ENCODE measurements around the gene SUPT20HL1.
"Not testable (repeated sequence)": the region's sequence is repeated elsewhere in the genome, so short reads cannot be mapped to it uniquely, and the experiment has no call there.

SUPT20HL1 gene

DNA sequence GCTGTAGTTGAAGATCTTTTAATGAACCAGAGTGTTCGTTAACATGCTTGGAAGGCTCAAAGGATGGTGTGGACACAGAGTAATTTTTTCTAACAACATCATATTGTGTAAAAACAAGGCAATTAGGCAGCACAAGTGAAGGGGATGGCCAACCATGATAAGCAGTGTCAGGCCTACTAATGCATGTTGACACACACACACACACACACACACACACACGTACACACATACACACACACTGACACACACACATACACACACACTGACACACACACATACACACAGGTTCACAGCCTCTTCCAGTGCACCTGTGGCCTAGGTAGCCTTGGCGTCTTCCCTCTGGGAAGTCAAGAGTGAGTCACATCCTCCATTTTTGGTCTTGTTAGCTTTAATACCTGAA is at the start of gene SUPT20HL1:
TSS of gene SUPT20HL1 (plus strand) at position 368 of the 400 bp plus-strand sequence. CDS start 2,122 bp downstream, outside the sequence.
- Histone ChIP-seq H3K4me3 (ENCODE audit: low read length in 2 of 2) (no peak within 1 kb of the TSS), H3K27me3 (ENCODE audit: control insufficient read depth in 2 of 2, insufficient read depth in 2 of 2, low read length in 2 of 2) (peaks cover 0 to 3% of the 10 kb centered on the region in 2 donors), H3K9me3 (ENCODE audit: control insufficient read depth in 2 of 2, low read length in 2 of 2) (no peaks in the 10 kb centered on the region), H3K36me3 (ENCODE audit: control insufficient read depth in 2 of 2, insufficient read depth in 2 of 2, low read length in 2 of 2) (no peaks in the 10 kb centered on the region), H3K27ac (ENCODE audit: low read depth in 2 of 2, low read length in 2 of 2) (no peak within 1 kb of the TSS), H3K9ac (ENCODE audit: low read depth in 1 of 2, low read length in 2 of 2) (no peak within 1 kb of the TSS), H3K4me1 (ENCODE audit: control insufficient read depth in 2 of 2, insufficient read depth in 2 of 2, low read length in 2 of 2) (no peaks in the 10 kb centered on the region)

DNA sequence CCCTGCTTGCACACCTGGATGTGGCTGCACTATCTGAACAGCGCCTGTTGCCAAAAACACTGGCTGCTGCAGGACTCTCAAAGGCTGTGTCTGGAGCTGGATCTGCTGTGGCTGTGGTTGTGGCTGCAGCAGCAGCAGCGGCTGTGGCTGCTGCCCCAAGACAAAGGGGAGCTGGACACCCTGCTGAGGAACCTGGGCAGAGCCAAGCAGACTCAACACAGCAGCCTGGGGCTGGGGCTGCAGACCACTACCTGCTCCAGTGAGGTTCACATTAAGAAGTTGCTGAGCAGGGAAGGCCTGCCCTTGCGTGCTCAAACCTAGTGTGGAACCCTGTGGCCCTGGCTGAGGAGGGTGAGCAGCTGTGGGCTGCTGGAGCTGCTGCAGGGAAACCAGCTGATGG is 49.5 kb upstream of the SUPT20HL1 start:
- not testable (repeated sequence) for H3K27ac ChIP-seq (ENCODE audit: low read depth in 2 of 2, low read length in 2 of 2)

DNA sequence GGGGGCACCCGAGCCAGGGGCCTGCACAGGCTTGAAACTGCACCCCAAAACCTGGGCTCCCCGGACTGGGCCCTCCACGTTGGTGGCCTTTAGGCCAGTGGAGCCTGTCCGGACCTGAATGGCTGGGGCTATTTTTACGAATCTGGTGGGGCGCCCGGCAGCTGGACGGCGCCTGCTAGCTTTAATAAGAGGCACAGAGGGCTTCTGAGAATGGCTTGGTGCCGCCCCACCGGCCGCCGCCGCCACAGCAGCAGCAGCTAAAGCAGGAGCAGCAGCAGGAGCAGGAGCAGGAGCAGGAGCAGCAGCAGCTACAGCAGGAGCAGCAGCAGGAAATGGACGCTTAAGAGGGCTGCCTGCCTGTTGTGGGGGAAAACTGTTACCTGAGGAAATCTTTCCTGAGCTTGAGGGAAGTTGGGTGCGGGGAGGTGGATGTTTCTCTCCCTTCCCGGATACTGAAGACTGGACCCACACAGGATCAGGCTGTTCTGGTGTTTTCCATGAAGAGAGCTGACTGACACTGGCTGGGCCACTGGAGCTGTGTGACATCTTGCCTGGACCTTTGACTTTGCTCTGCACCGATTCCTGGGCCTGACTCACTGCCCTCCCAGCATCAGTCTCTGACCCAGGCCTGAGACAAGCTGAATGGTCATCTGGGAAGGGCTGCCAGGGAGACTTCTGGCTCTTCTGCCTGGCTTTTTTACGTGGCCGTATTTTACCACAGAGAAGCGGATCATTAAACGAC is 48.8 kb upstream of the SUPT20HL1 start:
- not testable (repeated sequence) for H3K36me3 ChIP-seq (ENCODE audit: control insufficient read depth in 2 of 2, insufficient read depth in 2 of 2, low read length in 2 of 2); H3K27me3 ChIP-seq (ENCODE audit: control insufficient read depth in 2 of 2, insufficient read depth in 2 of 2, low read length in 2 of 2); H3K4me3 ChIP-seq (ENCODE audit: low read length in 2 of 2); H3K27ac ChIP-seq (ENCODE audit: low read depth in 2 of 2, low read length in 2 of 2); H3K4me1 ChIP-seq (ENCODE audit: control insufficient read depth in 2 of 2, insufficient read depth in 2 of 2, low read length in 2 of 2); H3K9me3 ChIP-seq (ENCODE audit: control insufficient read depth in 2 of 2, low read length in 2 of 2); H3K9ac ChIP-seq (ENCODE audit: low read depth in 1 of 2, low read length in 2 of 2)

More for the DNA sequence above, 49.5 kb upstream of the SUPT20HL1 start:
- not testable (repeated sequence) for H3K36me3 ChIP-seq (ENCODE audit: control insufficient read depth in 2 of 2, insufficient read depth in 2 of 2, low read length in 2 of 2); H3K9me3 ChIP-seq (ENCODE audit: control insufficient read depth in 2 of 2, low read length in 2 of 2); H3K4me3 ChIP-seq (ENCODE audit: low read length in 2 of 2); H3K9ac ChIP-seq (ENCODE audit: low read depth in 1 of 2, low read length in 2 of 2); H3K27me3 ChIP-seq (ENCODE audit: control insufficient read depth in 2 of 2, insufficient read depth in 2 of 2, low read length in 2 of 2); H3K4me1 ChIP-seq (ENCODE audit: control insufficient read depth in 2 of 2, insufficient read depth in 2 of 2, low read length in 2 of 2)

DNA sequence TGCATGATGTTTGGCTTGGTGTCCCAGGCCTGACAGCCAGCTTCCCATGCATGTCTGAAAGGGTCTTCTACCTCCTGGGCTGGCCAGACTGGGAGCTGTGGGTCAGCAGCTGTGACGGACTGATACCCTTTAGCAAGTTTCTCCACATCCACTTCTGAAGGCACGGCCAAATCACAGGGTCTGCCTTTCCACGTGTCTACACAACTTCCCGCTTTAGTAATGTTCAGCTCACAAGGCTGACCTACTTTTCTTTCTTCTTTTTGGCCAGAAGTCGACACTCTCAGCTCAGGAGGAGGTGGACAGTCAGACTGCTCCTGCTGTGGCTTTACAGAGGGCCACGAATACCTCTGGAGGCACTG is 48.2 kb upstream of the SUPT20HL1 start:
- not testable (repeated sequence) for H3K4me3 ChIP-seq (ENCODE audit: low read length in 2 of 2); H3K9ac ChIP-seq (ENCODE audit: low read depth in 1 of 2, low read length in 2 of 2); H3K27me3 ChIP-seq (ENCODE audit: control insufficient read depth in 2 of 2, insufficient read depth in 2 of 2, low read length in 2 of 2); H3K9me3 ChIP-seq (ENCODE audit: control insufficient read depth in 2 of 2, low read length in 2 of 2); H3K4me1 ChIP-seq (ENCODE audit: control insufficient read depth in 2 of 2, insufficient read depth in 2 of 2, low read length in 2 of 2); H3K27ac ChIP-seq (ENCODE audit: low read depth in 2 of 2, low read length in 2 of 2); H3K36me3 ChIP-seq (ENCODE audit: control insufficient read depth in 2 of 2, insufficient read depth in 2 of 2, low read length in 2 of 2)

DNA sequence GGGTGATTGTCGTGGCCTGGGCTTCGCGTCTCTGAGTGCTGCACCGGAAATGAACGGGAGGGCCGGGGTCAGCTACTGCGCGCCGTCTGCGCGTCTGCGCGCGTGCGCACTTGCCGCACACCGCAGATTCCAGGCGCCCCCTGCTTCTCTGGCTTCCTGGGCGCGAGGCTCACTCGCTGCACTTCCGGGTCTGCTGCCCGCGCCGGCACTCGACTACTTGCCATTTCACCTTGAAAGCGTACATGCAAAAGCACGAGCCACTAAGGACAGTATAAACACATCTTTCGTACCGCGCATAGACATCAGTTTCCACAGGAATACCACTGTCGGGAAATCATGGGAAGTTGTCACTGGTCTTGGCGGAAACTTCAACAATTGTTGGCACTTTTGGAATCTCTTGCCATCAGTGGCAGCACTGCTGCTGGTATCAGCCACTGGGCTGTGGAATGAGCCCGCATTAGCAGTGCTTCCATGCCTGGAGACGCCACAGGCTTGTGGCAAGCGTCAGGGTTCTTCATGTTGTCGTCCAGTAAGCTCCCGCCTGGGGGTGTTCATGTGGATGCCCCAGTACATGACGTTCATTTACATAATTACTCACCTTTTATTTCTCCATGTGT is 46.3 kb upstream of the SUPT20HL1 start, which contains the start of gene SUPT20HL2:
TSS of gene SUPT20HL2 (minus strand) at position 51 of the 617 bp plus-strand sequence. CDS start 754 bp downstream, outside the sequence.
- H3K9ac ChIP-seq (ENCODE audit: low read depth in 1 of 2, low read length in 2 of 2) = no peak within 1 kb of the TSS
- no peak within 1 kb of the TSS for H3K4me3 ChIP-seq (ENCODE audit: low read length in 2 of 2)
- no peaks in the 10 kb centered on the region for H3K36me3 ChIP-seq (ENCODE audit: control insufficient read depth in 2 of 2, insufficient read depth in 2 of 2, low read length in 2 of 2)
- peaks cover 2 to 5% of the 10 kb centered on the region in 2 donors for H3K27me3 ChIP-seq (ENCODE audit: control insufficient read depth in 2 of 2, insufficient read depth in 2 of 2, low read length in 2 of 2)
- H3K27ac ChIP-seq (ENCODE audit: low read depth in 2 of 2, low read length in 2 of 2) = no peak within 1 kb of the TSS
- H3K4me1 ChIP-seq (ENCODE audit: control insufficient read depth in 2 of 2, insufficient read depth in 2 of 2, low read length in 2 of 2) = no peaks in the 10 kb centered on the region
- H3K9me3 ChIP-seq (ENCODE audit: control insufficient read depth in 2 of 2, low read length in 2 of 2) = no peaks in the 10 kb centered on the region

DNA sequence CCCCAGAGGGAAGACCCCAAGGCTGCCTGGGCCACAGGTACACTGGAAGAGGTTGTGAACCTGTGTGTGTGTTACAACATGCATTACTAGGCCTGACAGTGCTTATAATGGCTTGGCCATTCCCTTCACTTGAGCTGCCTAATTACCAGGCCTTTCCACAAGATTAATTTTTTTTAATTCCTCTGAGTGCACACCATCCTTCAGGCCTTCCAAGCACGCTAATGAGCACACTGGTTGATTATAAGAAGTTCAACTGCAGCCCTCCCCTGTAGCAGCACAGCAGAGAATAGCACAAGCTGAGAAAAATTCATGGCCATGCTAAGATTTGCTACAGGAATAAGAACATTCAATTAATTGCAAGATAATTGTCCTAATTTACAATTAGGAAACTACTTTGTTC is 44.3 kb upstream of the SUPT20HL1 start:
- no peaks in the 10 kb centered on the region for H3K9me3 ChIP-seq (ENCODE audit: control insufficient read depth in 2 of 2, low read length in 2 of 2)
- no peak overlapping the region for H3K9ac ChIP-seq (ENCODE audit: low read depth in 1 of 2, low read length in 2 of 2)
- H3K4me3 ChIP-seq (ENCODE audit: low read length in 2 of 2) = no peak overlapping the region
- no peaks in the 10 kb centered on the region for H3K4me1 ChIP-seq (ENCODE audit: control insufficient read depth in 2 of 2, insufficient read depth in 2 of 2, low read length in 2 of 2)
- H3K36me3 ChIP-seq (ENCODE audit: control insufficient read depth in 2 of 2, insufficient read depth in 2 of 2, low read length in 2 of 2) = no peaks in the 10 kb centered on the region
- peaks cover 2 to 5% of the 10 kb centered on the region in 2 donors for H3K27me3 ChIP-seq (ENCODE audit: control insufficient read depth in 2 of 2, insufficient read depth in 2 of 2, low read length in 2 of 2)
- H3K27ac ChIP-seq (ENCODE audit: low read depth in 2 of 2, low read length in 2 of 2) = no peak overlapping the region

DNA sequence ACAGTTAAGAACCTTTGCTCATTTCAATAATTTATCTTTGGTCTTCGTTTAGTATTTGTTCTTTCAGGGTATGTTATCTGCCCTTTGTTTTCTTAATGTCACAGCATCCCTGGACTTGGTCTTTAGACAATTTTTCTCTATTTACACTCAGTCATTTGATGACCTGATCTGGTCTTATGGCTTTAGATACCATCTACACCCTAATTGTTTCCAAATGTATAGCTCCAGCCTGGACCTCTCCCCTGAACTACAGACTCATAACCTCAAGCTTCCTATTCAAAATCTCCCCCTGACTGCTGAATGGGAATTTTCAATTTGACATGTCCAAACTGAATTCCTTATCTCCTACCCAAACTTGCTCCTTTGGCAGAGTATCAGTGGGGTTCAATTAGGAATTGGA is 42.9 kb upstream of the SUPT20HL1 start:
- no peaks in the 10 kb centered on the region for H3K36me3 ChIP-seq (ENCODE audit: control insufficient read depth in 2 of 2, insufficient read depth in 2 of 2, low read length in 2 of 2)
- H3K9ac ChIP-seq (ENCODE audit: low read depth in 1 of 2, low read length in 2 of 2) = no peak overlapping the region
- no peak overlapping the region for H3K4me3 ChIP-seq (ENCODE audit: low read length in 2 of 2)
- H3K27ac ChIP-seq (ENCODE audit: low read depth in 2 of 2, low read length in 2 of 2) = no peak overlapping the region
- H3K27me3 ChIP-seq (ENCODE audit: control insufficient read depth in 2 of 2, insufficient read depth in 2 of 2, low read length in 2 of 2) = peaks cover 2 to 5% of the 10 kb centered on the region in 2 donors
- H3K4me1 ChIP-seq (ENCODE audit: control insufficient read depth in 2 of 2, insufficient read depth in 2 of 2, low read length in 2 of 2) = no peaks in the 10 kb centered on the region
- no peaks in the 10 kb centered on the region for H3K9me3 ChIP-seq (ENCODE audit: control insufficient read depth in 2 of 2, low read length in 2 of 2)

DNA sequence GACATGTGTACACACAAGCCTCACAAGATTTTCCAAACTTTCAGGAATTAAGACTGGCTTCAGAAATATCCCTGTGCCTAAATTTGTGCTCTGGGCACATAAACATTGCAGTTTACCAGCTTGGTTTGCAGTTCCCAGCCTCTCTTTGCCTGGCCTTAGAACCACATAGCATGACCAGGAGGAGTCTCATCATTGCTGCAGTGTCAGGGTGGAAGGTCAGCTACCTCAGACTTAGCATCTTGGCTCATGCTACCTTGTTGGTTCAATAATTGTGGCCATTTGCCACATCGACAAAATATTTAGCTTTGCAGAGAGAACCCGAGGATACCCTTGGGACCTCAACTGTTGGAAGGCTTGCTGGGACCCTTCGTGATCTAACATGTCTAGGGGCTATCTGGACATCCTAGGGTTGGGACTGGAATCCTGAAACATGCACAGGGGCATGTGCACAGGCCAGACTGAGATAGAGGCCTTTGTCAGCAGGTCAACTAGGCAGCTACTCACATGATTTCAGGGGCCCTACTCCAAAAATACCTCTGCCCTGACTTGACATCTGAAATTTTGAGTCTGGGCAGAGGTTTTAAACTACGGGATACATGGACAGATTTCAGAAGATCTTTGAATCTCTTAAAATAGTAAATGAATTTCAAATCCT is 38.6 kb upstream of the SUPT20HL1 start:
- Histone ChIP-seq H3K4me3 (ENCODE audit: low read length in 2 of 2) (no peak overlapping the region), H3K4me1 (ENCODE audit: control insufficient read depth in 2 of 2, insufficient read depth in 2 of 2, low read length in 2 of 2) (no peaks in the 10 kb centered on the region), H3K9me3 (ENCODE audit: control insufficient read depth in 2 of 2, low read length in 2 of 2) (no peaks in the 10 kb centered on the region), H3K36me3 (ENCODE audit: control insufficient read depth in 2 of 2, insufficient read depth in 2 of 2, low read length in 2 of 2) (no peaks in the 10 kb centered on the region), H3K27ac (ENCODE audit: low read depth in 2 of 2, low read length in 2 of 2) (no peak overlapping the region), H3K9ac (ENCODE audit: low read depth in 1 of 2, low read length in 2 of 2) (no peak overlapping the region), H3K27me3 (ENCODE audit: control insufficient read depth in 2 of 2, insufficient read depth in 2 of 2, low read length in 2 of 2) (peaks cover 4 to 5% of the 10 kb centered on the region in 2 donors)

DNA sequence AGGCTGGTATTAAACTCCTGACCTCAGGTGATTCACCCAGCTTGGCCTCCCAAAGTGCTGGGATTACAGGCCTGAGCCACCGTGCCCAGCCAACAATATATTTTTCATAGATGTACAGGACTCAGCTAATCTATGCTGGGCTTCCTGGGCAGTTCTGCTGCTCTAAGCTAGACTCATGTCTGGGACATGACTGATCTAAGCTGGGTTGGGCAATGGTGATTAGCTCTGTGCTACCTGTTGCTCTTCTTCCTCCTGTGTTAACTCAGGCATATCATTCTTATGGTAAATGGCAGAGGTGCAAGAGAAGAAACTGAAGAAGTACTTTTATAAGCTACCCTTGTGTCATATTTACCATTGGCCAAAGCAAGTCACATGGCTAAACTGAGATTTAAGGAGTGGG is 35.2 kb upstream of the SUPT20HL1 start:
- Histone ChIP-seq H3K27me3 (ENCODE audit: control insufficient read depth in 2 of 2, insufficient read depth in 2 of 2, low read length in 2 of 2) (peaks cover 0 to 2% of the 10 kb centered on the region in 2 donors), H3K9me3 (ENCODE audit: control insufficient read depth in 2 of 2, low read length in 2 of 2) (no peaks in the 10 kb centered on the region)

DNA sequence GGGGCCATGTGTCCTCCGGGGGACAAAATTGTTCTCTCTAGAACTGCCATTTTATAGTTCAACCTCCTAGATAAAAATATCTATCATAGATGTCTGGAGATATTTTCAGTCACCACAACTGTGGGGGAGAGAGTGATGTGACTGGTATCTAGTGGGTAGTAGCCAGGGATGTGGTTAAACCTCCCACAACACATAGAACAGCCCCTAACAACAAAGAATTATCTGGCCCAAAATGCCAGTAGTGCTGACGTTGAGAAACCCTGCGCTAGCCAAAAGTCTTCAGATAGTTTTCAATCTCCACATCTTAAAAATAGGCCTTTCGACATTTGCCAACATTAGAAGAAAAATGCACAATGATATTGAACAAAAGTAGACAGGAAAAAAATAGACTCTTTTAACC is 27.6 kb upstream of the SUPT20HL1 start:
- no peaks in the 10 kb centered on the region for H3K9me3 ChIP-seq (ENCODE audit: control insufficient read depth in 2 of 2, low read length in 2 of 2)
- no peak overlapping the region for H3K9ac ChIP-seq (ENCODE audit: low read depth in 1 of 2, low read length in 2 of 2)
- H3K4me3 ChIP-seq (ENCODE audit: low read length in 2 of 2) = no peak overlapping the region
- H3K27ac ChIP-seq (ENCODE audit: low read depth in 2 of 2, low read length in 2 of 2) = no peak overlapping the region
- peaks cover 0 to 5% of the 10 kb centered on the region in 2 donors for H3K27me3 ChIP-seq (ENCODE audit: control insufficient read depth in 2 of 2, insufficient read depth in 2 of 2, low read length in 2 of 2)
- no peaks in the 10 kb centered on the region for H3K4me1 ChIP-seq (ENCODE audit: control insufficient read depth in 2 of 2, insufficient read depth in 2 of 2, low read length in 2 of 2)
- H3K36me3 ChIP-seq (ENCODE audit: control insufficient read depth in 2 of 2, insufficient read depth in 2 of 2, low read length in 2 of 2) = no peaks in the 10 kb centered on the region

More for the DNA sequence above, 35.2 kb upstream of the SUPT20HL1 start:
- no peaks in the 10 kb centered on the region for H3K36me3 ChIP-seq (ENCODE audit: control insufficient read depth in 2 of 2, insufficient read depth in 2 of 2, low read length in 2 of 2)
- no peak overlapping the region for H3K27ac ChIP-seq (ENCODE audit: low read depth in 2 of 2, low read length in 2 of 2)
- H3K4me3 ChIP-seq (ENCODE audit: low read length in 2 of 2) = no peak overlapping the region
- H3K9ac ChIP-seq (ENCODE audit: low read depth in 1 of 2, low read length in 2 of 2) = no peak overlapping the region
- no peaks in the 10 kb centered on the region for H3K4me1 ChIP-seq (ENCODE audit: control insufficient read depth in 2 of 2, insufficient read depth in 2 of 2, low read length in 2 of 2)

Measured in mucosa of rectum (tissue), 2 donors.